ENCODE data around the gene NOTCH2.

The NOTCH2 gene

DNA sequence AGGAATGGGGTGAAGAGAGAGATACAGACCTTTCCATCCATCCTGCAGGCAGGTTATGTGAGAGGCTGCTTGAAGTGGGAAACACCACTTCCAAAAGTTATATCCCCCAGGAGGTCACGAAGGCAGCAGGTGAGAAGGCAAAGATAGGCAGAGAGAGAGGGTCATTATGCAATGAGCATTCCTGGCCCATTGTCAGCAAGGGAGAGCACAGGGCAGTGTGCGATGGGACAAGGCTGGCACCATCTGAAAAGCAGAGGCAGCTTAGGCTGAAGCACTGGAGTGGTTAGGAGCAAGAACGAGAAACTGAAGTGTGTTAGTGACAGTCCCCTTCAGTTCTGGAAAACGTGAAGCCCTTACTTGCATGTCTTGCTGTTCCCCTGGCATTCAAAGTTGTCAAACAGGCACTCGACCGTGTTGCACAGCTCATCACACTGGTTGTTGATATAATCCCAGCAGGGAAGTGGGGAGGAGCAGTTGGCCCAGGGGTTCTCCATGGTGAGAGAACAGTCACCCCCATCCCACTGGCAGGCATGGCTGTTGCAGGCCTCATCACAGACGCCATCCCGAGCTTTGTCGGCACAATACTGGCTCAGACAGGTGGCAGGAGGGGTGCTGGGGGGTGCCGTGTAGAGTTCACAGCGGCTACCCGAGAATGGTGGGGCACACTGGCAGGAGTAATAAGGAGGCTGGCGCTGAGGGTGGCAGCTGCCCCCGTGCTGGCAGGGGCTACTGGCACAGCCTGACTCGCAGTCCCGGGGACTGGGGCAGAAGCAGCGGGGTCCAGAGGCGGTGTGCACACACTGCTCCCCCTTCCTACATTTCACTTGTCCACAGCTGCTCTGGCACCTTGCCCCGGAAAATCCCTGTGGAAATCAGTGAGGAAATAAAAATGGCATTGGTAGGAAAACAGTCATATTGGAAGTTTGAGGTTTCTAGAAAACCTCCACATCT lies 144.2 kb downstream of the NOTCH2 start:
- TF ChIP-seq ZFX (IDR thresholded peaks at IDR 0.05) = no peak
- TF ChIP-seq, protein P1, sequence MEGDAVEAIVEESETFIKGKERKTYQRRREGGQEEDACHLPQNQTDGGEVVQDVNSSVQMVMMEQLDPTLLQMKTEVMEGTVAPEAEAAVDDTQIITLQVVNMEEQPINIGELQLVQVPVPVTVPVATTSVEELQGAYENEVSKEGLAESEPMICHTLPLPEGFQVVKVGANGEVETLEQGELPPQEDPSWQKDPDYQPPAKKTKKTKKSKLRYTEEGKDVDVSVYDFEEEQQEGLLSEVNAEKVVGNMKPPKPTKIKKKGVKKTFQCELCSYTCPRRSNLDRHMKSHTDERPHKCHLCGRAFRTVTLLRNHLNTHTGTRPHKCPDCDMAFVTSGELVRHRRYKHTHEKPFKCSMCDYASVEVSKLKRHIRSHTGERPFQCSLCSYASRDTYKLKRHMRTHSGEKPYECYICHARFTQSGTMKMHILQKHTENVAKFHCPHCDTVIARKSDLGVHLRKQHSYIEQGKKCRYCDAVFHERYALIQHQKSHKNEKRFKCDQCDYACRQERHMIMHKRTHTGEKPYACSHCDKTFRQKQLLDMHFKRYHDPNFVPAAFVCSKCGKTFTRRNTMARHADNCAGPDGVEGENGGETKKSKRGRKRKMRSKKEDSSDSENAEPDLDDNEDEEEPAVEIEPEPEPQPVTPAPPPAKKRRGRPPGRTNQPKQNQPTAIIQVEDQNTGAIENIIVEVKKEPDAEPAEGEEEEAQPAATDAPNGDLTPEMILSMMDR (conservative IDR thresholded peaks at IDR 0.05) = no peak
- H3K27ac ChIP-seq = no peak overlapping the region

DNA sequence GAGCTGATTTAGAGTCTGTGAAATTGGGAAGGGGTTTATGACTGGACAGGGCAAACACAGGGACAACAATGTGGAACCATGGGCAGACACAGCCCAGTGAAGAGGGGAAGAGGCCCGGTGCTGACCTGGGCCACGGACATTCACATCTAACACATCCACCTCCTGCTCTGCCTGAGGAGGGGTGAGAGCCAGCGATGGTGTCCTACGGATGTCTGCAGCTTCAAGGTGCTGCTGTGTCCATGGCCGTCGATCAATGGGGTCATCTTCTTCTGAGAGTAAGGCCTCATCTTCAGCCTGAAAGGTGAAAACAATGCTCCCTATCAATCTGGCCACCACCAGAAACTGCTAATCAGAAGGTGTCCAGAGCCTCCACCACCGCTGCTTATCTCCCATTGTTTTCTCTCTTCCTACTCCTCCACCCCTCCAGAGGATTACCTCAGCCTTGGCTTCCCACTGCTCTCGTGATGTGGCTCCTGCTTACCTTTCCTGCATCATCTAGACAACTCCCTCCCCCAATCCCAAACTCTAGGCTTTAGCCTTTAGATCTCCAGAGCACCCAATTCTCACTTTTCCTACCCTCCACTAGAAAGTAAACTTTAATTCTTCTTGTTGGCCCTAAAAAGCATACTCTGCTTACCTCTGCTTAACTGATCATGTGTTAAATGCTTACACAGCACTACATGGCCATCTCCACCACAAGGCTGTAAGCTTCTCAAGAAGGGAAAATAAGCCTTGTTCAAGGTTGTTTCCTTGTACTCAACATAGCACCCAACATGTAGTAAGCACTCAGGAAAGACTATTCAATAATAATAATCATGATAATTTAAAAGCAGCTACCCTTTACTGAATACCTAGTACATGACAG lies 149.1 kb downstream of the NOTCH2 start:
- TF ChIP-seq ZFX (IDR thresholded peaks at IDR 0.05) = no peak
- TF ChIP-seq, protein P1 (conservative IDR thresholded peaks at IDR 0.05) = no peak

DNA sequence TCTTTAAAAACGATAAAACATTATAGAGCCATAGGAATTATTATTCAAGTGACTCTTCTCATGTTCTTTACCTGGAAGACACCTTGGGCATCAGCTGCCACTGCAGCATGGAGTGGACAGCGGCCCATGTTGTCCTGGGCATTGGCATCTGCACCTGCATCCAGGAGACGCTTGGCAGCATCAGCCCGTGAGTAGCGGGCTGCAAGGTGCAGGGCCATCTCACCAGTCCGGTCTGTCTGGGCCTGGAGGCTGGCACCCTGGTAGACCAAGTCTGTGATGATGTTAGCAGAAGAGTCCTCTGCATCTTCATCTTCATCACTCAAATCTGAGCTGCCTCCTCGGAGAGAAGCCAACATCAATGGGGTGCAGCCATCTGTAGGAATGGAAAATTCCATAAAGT lies 150.2 kb downstream of the NOTCH2 start:
- no peak overlapping the region for H3K27ac ChIP-seq

More for the DNA sequence above, 149.1 kb downstream of the NOTCH2 start:
- no peak overlapping the region for H3K27ac ChIP-seq

DNA sequence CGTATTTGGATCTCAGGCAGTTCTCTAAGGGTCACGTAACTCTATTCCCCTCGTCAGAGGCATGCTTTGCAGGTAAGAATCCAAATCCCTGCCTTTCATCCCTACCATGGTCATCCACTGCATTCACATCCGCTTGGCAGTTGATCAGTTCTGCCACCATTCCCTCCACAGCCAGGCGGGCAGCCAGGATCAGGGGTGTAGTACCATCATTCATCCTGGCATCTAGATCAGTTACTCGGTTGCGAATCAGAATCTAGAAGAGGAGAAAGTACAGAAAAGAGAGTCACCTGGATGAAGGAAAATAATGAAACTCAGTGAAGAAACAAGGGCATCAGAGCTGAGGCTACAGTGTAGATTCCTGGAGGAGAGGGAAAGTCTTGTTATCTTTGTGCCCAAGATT lies 151.2 kb downstream of the NOTCH2 start:
- TF ChIP-seq ZFX (IDR thresholded peaks at IDR 0.05) = no peak
- TF ChIP-seq, protein P1 (conservative IDR thresholded peaks at IDR 0.05) = no peak
- no peak overlapping the region for H3K27ac ChIP-seq

More for the DNA sequence above, 150.2 kb downstream of the NOTCH2 start:
- no peak for TF ChIP-seq ZFX (IDR thresholded peaks at IDR 0.05)
- TF ChIP-seq, protein P1 (conservative IDR thresholded peaks at IDR 0.05) = no peak

DNA sequence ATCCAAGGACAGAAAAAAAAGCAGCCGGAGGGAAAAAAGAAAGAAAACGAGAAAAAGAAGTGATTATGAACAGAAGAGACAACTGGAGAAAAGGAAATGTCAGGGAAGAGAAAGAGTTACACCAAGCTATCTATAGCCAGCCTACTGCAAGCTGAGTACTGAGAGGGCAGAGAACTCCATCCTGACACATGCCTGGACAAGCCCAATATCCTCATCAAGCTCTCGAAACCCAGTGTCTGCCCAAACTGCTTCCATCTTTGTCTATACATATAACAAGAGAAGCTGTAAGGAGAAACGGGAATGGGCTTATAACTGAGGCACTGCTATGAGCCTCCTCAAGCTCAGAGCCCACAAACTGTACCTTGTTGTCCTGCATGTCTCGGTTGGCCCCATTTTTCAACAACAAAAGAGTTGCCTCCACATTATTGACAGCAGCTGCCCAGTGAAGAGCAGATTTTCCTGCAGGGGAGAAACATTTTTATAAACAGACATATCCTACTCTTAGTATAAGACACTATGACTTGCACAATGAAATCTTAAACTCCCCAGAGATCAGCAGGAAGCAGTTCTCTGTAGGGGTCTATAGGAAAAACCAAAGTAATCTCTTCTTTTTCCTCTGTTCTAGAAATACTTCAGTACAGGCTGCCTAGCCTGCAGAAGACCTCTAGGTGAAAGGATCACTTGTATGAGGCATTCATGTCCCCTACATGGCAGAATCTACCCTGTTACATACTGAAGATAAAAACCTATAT lies 152.0 kb downstream of the NOTCH2 start:
- H3K27ac ChIP-seq = no peak overlapping the region
- no peak for TF ChIP-seq ZFX (IDR thresholded peaks at IDR 0.05)
- TF ChIP-seq, protein P1 (conservative IDR thresholded peaks at IDR 0.05) = no peak

DNA sequence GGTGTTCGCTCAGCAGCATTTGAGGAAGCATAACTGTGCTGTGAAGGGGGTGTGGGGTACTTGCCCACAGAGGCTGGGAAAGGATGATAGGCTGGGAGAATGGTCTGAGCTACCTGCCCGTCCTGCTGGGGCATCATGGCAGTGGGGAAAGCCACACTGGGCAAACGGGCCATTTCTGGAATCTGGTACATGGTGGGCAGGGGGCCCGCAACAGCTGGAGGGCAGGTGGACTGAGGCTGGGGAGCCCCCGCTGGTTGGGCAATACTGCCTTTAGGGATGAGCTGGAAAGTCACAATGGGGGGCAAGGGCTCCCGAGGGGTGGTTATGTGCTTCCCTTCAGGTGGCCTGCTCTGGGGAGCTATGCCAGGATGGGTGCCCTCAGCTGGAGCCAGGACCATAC lies 153.9 kb downstream of the NOTCH2 start:
- no peak for TF ChIP-seq ZFX (IDR thresholded peaks at IDR 0.05)
- TF ChIP-seq, protein P1 (conservative IDR thresholded peaks at IDR 0.05) = no peak
- no peak overlapping the region for H3K27ac ChIP-seq

Measured in C4-2B (cell line).